GM12878 (cell line): Measurements from ENCODE around the gene CALD1. TPM values are rescaled to one million over a fixed set of nuclear protein-coding genes. Genes with fewer than 3 reads are reported as not detected.

ENCODE experiments used
- ATAC-seq: fragments of 200-7000 bp; cut with Tn5 transposase; 3 replicates; pipeline ENCODE4 v1.9.1; 2020; ENCODE audit warnings: mild to moderate bottlenecking, moderate library complexity
- BruUV-seq: library from RNA; stranded (reverse); fragments of 400-500 nt; replicated peaks from 2 replicates; lab custom pipeline; 2021; lab: Mats Ljungman, UMichigan
- CTCF ChIA-PET: fragments of 300-600 bp; sonication (Branson Sonifier 250); formaldehyde crosslinking; extraction: SDS; loops from one replicate; lab custom pipeline; 2021; ENCODE audit warnings: inconsistent platforms; lab: Yijun Ruan, JAX
- POLR2A ChIA-PET: fragments of 350-600 bp; formaldehyde crosslinking; extraction: SDS; loops from one replicate; lab custom pipeline; 2021; ENCODE audit warnings: inconsistent platforms; lab: Charles Lee
- RAD21 ChIA-PET: fragments of 300-600 bp; sonication (Branson Sonifier 250); formaldehyde crosslinking; loops from one replicate; lab custom pipeline; 2023; ENCODE audit warnings: antibody characterized with exemption; ENCODE audit not compliant: unreplicated experiment; lab: Charles Lee
- SMC1A ChIA-PET: fragments of 300-600 bp; sonication (Branson Sonifier 250); formaldehyde crosslinking; loops from one replicate; lab custom pipeline; 2023; ENCODE audit not compliant: unreplicated experiment, uncharacterized antibody; lab: Charles Lee
- DNase-seq: peaks from one replicate; pipeline ENCODE4 v3.0.0-alpha.2; 2011; ENCODE audit warnings: low read depth, low spot score
- FAIRE-seq: peaks from 3 replicates; lab custom pipeline; 2011; peaks lifted over from hg19 to GRCh38; lab: Jason Lieb, UNC
- H2AFZ ChIP-seq: 2 replicates; pipeline ENCODE4 v1.6.0; 2011; ENCODE audit warnings: low read depth, low read length, control low read depth; ENCODE audit not compliant: control insufficient read depth
- H3K27ac ChIP-seq: 2 replicates; pipeline ENCODE4 v1.5.1; 2011; ENCODE audit warnings: control low read depth; ENCODE audit not compliant: control insufficient read depth, insufficient read depth
- H3K27me3 ChIP-seq, 2 experiments: replicated peaks in 1 of 2; 2 replicates each; pipeline versions ENCODE4 v1.6.0 to v1.6.1; 2011; ENCODE audit warnings: low read length in 1 of 2; ENCODE audit not compliant: control insufficient read depth in 2 of 2, insufficient read depth in 2 of 2
- H3K36me3 ChIP-seq, 2 experiments: 2 replicates each; pipeline ENCODE4 v1.5.1; 2011; ENCODE audit warnings: low read length in 1 of 2; ENCODE audit not compliant: control insufficient read depth in 2 of 2, insufficient read depth in 2 of 2
- H3K4me1 ChIP-seq: 2 replicates; pipeline ENCODE4 v1.6.1; 2011; ENCODE audit warnings: mild to moderate bottlenecking, low read length, moderate library complexity, mixed read lengths; ENCODE audit not compliant: control insufficient read depth, insufficient read depth
- H3K4me2 ChIP-seq: 2 replicates; pipeline ENCODE4 v1.6.0; 2011; ENCODE audit warnings: control low read depth; ENCODE audit not compliant: control insufficient read depth, insufficient read depth
- H3K4me3 ChIP-seq: fragments of 200-600 bp; sonication (generic); 2 replicates; pipeline ENCODE4 v1.5.1; 2016
- H3K79me2 ChIP-seq: 2 replicates; pipeline ENCODE4 v1.6.0; 2011; ENCODE audit warnings: low read length; ENCODE audit not compliant: control insufficient read depth, insufficient read depth
- H3K9ac ChIP-seq: 2 replicates; pipeline ENCODE4 v1.8.0; 2011; ENCODE audit warnings: low read length, control low read depth, mixed read lengths; ENCODE audit not compliant: control insufficient read depth, insufficient read depth
- H3K9me3 ChIP-seq: replicated peaks from 3 replicates; pipeline ENCODE4 v1.5.1; 2011; ENCODE audit warnings: mild to moderate bottlenecking, low read length; ENCODE audit not compliant: control insufficient read depth, insufficient read depth
- H4K20me1 ChIP-seq: 2 replicates; pipeline ENCODE4 v1.6.0; 2011; ENCODE audit not compliant: control insufficient read depth, insufficient read depth
- ATF2 ChIP-seq: IDR thresholded peaks from 2 replicates; pipeline ENCODE4 v1.6.1; 2012; ENCODE audit warnings: low read length, inconsistent platforms
- KLF5 ChIP-seq: fragments of 450-650 bp; IDR thresholded peaks from 2 replicates; pipeline ENCODE4 v1.6.1; 2014; ENCODE audit warnings: mild to moderate bottlenecking; ENCODE audit not compliant: partially characterized antibody
- PAX8 ChIP-seq: fragments of 450-650 bp; IDR thresholded peaks from 2 replicates; pipeline ENCODE4 v1.6.1; 2017; ENCODE audit warnings: mild to moderate bottlenecking, moderate library complexity
- RELB ChIP-seq: fragments of 450-650 bp; IDR thresholded peaks from 2 replicates; pipeline ENCODE4 v1.6.1; 2017; ENCODE audit warnings: low read depth, mild to moderate bottlenecking, moderate library complexity
- SMARCA5 ChIP-seq: fragments of 450-650 bp; IDR thresholded peaks from 2 replicates; pipeline ENCODE4 v1.6.1; 2017; ENCODE audit warnings: mild to moderate bottlenecking
- SREBF2 ChIP-seq: IDR thresholded peaks from 2 replicates; pipeline ENCODE4 v1.6.1; 2012; ENCODE audit warnings: mild to moderate bottlenecking, low read length
- SRF ChIP-seq, 2 experiments: IDR thresholded peaks; 2 replicates each; pipeline ENCODE4 v1.6.1; 2011; ENCODE audit warnings: low read depth in 2 of 2, low read length in 2 of 2, mild to moderate bottlenecking in 1 of 2, moderate library complexity in 1 of 2
- TCF12 ChIP-seq: IDR thresholded peaks from 2 replicates; pipeline ENCODE4 v1.6.1; 2011; ENCODE audit warnings: low read depth, mild to moderate bottlenecking, low read length
- YY1 ChIP-seq: IDR thresholded peaks from 2 replicates; pipeline ENCODE4 v1.6.1; 2011; ENCODE audit warnings: low read depth, mild to moderate bottlenecking, low read length
- ZBED1 ChIP-seq: IDR thresholded peaks from 2 replicates; pipeline ENCODE4 v1.6.1; 2016; ENCODE audit warnings: borderline replicate concordance
- WGBS: methylation state at CpG from one replicate; pipeline ENCODE4 v1.1.6; 2016; ENCODE audit warnings: low lambda C conversion rate; ENCODE audit not compliant: insufficient replicate concordance, insufficient coverage; ENCODE audit errors: missing lambda C conversion rate; 5-methylcytosine and 5-hydroxymethylcytosine counted together
- in situ Hi-C: fragments of 300-500 bp; cut with MboI; formaldehyde crosslinking; loops from 9 replicates; pipeline ENCODE4 v1.14.3; 2018; ENCODE audit warnings: mixed read lengths
- intact Hi-C: fragments of 100-400 bp; cut with micrococcal nuclease; formaldehyde crosslinking; loops from one replicate; pipeline ENCODE4 v1.14.2; 2022; ENCODE audit not compliant: unreplicated experiment
- polyA plus RNA-seq, 11 experiments: library from polyadenylated mRNA; depleted of rRNA in 4 of 11; unstranded in 6 of 11; stranded (reverse) in 5 of 11; fragments of >200 nt; fragmentation: Nextera tagmentation in 4 of 11; fragmentation: Illumina TruSeq in 1 of 11; extraction: Ambion mirVana in 4 of 11; extraction: Trizol in 1 of 11; gene quantifications; 1 replicate in 1 of 11; 2 replicates in 10 of 11; pipeline versions ENCODE4 v1.2.1 to v1.2.3, GENCODE V29; 2011 to 2016; ENCODE audit warnings: inconsistent platforms in 2 of 11, missing spikeins in 2 of 11, low read depth in 1 of 11
- total RNA-seq, 4 experiments: library from RNA; depleted of rRNA in 3 of 4; stranded (reverse); fragments of >200 nt in 3 of 4; fragmentation: Illumina TruSeq in 1 of 4; extraction: Trizol in 1 of 4; gene quantifications; 2 replicates each; pipeline versions ENCODE4 v1.2.1 to v1.2.3, GENCODE V29; 2013 to 2021

The CALD1 gene
- total and polyA plus RNA-seq, 10 of the 15 experiments (the other 5 are each of a cell fraction or from before 2014, with no cell fraction given): 0.03 to 1.3 (median 0.22) TPM

- in situ Hi-C loops (no loop called here), intact Hi-C loops (no loop called here)
- Histone ChIP-seq H3K9ac (no peak overlapping the region), H3K9me3 (no peaks in the 10 kb centered on the region), H3K36me3 (no peaks in the 10 kb centered on the region), H3K79me2 (no peaks in the 10 kb centered on the region), H4K20me1 (no peaks in the 10 kb centered on the region), H2AFZ (no peak overlapping the region), H3K4me1 (no peaks in the 10 kb centered on the region), H3K27ac (no peak overlapping the region), H3K4me3 (no peak overlapping the region), H3K27me3 (no peaks in the 10 kb centered on the region; a peak in 1 of 4 replicates), H3K4me2 (no peak overlapping the region)
- FAIRE-seq: no peak
- CTCF ChIA-PET: interaction anchor here (0.8 kb wide), 1 partner anchor 969 kb away, joined by 6 read pairs; no protein-coding TSS in a partner anchor
- RAD21 ChIA-PET: interaction anchor here (1.3 kb wide), 1 partner anchor 9 kb away, joined by 4 read pairs; no protein-coding TSS in a partner anchor
- POLR2A ChIA-PET: interaction anchor here (1.2 kb wide), 1 partner anchor 19 kb away, joined by 3 read pairs; no protein-coding TSS in a partner anchor
- no peak for DNase-seq
- 36% methylated on average over 1 of the region's 1 CpG for WGBS
- no TSS peak for BruUV-seq
- SMC1A ChIA-PET: interaction anchor here (1.0 to 1.3 kb wide), 2 partner anchors 57 to 59 kb away, joined by 3 to 4 read pairs; no protein-coding TSS in a partner anchor
- no peak for ATAC-seq
- TF ChIP-seq SRF (IDR thresholded peaks at IDR 0.05; ENCODE audit: low read depth in 2 of 2, low read length in 2 of 2): no peak
- no peak for TF ChIP-seq ZBED1
- no peak for TF ChIP-seq SMARCA5
- TF ChIP-seq PAX8: no peak
- no peak for TF ChIP-seq RELB
- no peak for TF ChIP-seq ATF2
- TF ChIP-seq TCF12: no peak
- no peak for TF ChIP-seq KLF5
- TF ChIP-seq YY1: no peak
- TF ChIP-seq SREBF2: no peak
These were observed 106.5 kb downstream of the CALD1 start for GRCh38 chr7:134885967-134886352.
